Measurements from ENCODE around the gene SDK1. TPM values are rescaled to one million over a fixed set of nuclear protein-coding genes. Genes with fewer than 3 reads are reported as not detected.
A peak's percentile ranks its signal among the peaks of the same experiment; 100 is the strongest.
"Not testable (repeated sequence)": the region's sequence is repeated elsewhere in the genome, so short reads cannot be mapped to it uniquely, and the experiment has no call there.

SDK1 gene
- total RNA-seq, 1 donor from 2014 or later = 10.4 TPM

GRCh38 chr7:3931843-3932242, 630.8 kb downstream of the SDK1 start:
- DNase-seq (no peak), ATAC-seq (no peak)
- intact Hi-C loops (cut with DNase I) = no loop called here
- TF ChIP-seq, protein P1, sequence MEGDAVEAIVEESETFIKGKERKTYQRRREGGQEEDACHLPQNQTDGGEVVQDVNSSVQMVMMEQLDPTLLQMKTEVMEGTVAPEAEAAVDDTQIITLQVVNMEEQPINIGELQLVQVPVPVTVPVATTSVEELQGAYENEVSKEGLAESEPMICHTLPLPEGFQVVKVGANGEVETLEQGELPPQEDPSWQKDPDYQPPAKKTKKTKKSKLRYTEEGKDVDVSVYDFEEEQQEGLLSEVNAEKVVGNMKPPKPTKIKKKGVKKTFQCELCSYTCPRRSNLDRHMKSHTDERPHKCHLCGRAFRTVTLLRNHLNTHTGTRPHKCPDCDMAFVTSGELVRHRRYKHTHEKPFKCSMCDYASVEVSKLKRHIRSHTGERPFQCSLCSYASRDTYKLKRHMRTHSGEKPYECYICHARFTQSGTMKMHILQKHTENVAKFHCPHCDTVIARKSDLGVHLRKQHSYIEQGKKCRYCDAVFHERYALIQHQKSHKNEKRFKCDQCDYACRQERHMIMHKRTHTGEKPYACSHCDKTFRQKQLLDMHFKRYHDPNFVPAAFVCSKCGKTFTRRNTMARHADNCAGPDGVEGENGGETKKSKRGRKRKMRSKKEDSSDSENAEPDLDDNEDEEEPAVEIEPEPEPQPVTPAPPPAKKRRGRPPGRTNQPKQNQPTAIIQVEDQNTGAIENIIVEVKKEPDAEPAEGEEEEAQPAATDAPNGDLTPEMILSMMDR (IDR thresholded peaks at IDR 0.05) = no peak
- Histone ChIP-seq H3K9me3 (no peaks in the 10 kb centered on the region), H3K27ac (no peak overlapping the region), H3K36me3 (no peaks in the 10 kb centered on the region), H3K27me3 (no peaks in the 10 kb centered on the region), H3K4me1 (no peaks in the 10 kb centered on the region), H3K4me3 (no peak overlapping the region)

- Histone ChIP-seq H3K9me3 (no peaks in the 10 kb centered on the region), H3K4me3 (no peak overlapping the region), H3K36me3 (no peaks in the 10 kb centered on the region), H3K4me1 (no peaks in the 10 kb centered on the region), H3K27me3 (no peaks in the 10 kb centered on the region), H3K27ac (no peak overlapping the region)
- DNase-seq (no peak), ATAC-seq (no peak)
- intact Hi-C loops (cut with DNase I) = no loop called here
- TF ChIP-seq, protein P1 (IDR thresholded peaks at IDR 0.05) = no peak
These were observed 636.1 kb downstream of the SDK1 start for GRCh38 chr7:3937146-3937545.

DNA sequence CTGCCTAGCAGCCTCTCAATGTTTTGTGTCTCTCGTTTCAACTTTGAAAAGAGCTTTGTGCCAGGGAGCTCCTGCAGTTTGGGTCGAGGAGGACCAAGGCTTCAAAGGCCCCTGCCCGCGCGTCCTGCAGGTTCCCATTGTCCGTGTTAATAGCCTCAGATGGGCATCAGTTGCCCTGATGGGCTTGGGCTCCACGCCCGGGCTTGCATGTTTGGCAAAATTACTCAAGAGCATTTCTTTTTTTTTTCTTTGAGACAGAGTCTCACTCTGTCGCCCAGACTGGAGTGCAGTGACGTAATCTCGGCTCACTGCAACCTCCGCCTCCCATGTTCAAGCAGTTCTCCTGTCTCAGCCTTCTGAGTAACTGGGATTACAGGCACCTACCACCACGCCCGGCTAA, 636.6 kb downstream of the SDK1 start:
- H3K27me3 ChIP-seq = no peaks in the 10 kb centered on the region
- no peaks in the 10 kb centered on the region for H3K36me3 ChIP-seq
- TF ChIP-seq, protein P1 (IDR thresholded peaks at IDR 0.05) = no peak
- no peak overlapping the region for H3K27ac ChIP-seq
- no peak for ATAC-seq
- no peak overlapping the region for H3K4me3 ChIP-seq
- no peaks in the 10 kb centered on the region for H3K9me3 ChIP-seq
- DNase-seq = no peak
- intact Hi-C loops (cut with DNase I) = no loop called here
- H3K4me1 ChIP-seq = no peaks in the 10 kb centered on the region

DNA sequence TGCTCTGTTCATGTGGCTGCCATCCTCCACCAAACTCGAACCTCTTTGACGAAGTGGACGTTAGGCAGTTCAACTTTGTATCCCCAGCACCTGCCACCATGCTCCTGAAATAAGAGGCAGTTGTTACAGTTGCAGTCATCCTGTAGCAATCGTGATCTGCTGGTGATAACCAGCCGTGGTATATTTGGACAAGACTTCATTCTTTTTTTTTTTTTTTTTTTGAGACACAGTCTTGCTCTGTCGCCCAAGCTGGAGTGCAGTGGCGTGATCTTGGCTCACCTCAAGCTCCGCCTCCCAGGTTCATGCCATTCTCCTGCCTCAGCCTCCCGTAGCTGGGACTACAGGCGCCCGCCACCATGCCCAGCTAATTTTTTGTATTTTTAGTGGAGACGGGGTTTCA, 640.7 kb downstream of the SDK1 start:
- H3K4me1 ChIP-seq; H3K27ac ChIP-seq; ATAC-seq; H3K36me3 ChIP-seq; DNase-seq; H3K27me3 ChIP-seq; H3K4me3 ChIP-seq; H3K9me3 ChIP-seq; intact Hi-C loops (cut with DNase I): not testable (repeated sequence)

DNA sequence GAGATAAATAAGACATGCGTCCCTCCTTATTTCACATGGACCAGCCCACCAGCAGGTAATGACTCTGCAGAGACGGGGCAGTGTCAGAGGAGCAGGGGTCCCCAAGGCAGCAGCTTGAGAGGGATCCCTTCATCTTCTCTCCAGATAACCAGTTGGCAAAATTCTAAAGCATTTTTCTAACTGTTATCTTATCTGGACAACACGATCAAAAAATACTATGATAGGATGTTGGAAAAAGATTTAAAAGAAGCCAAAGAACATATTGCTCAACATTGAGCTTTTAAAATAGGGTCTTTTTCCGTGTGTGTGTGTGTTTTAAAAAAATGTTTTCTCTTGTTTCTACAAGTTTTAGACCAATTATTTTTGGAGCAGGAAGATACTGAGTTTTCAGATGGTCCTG, 641.2 kb downstream of the SDK1 start:
- ATAC-seq (no peak), DNase-seq (no peak)
- Histone ChIP-seq H3K4me3 (no peak overlapping the region), H3K4me1 (peaks cover 9% of the 10 kb centered on the region), H3K9me3 (no peaks in the 10 kb centered on the region), H3K27ac (peak overlapping the region; percentile 37), H3K36me3 (no peaks in the 10 kb centered on the region), H3K27me3 (no peaks in the 10 kb centered on the region)
- TF ChIP-seq, protein P1 (IDR thresholded peaks at IDR 0.05) = no peak
- intact Hi-C loops (cut with DNase I) = no loop called here

GRCh38 chr7:3942816-3943745, 642.0 kb downstream of the SDK1 start:
- TF ChIP-seq, protein P1 (IDR thresholded peaks at IDR 0.05) = no peak
- H3K27me3 ChIP-seq = no peaks in the 10 kb centered on the region
- H3K9me3 ChIP-seq = no peaks in the 10 kb centered on the region
- no peaks in the 10 kb centered on the region for H3K36me3 ChIP-seq
- ATAC-seq = peak; percentile 52
- H3K27ac ChIP-seq = peak overlapping the region; percentile 42
- intact Hi-C loops (cut with DNase I) = no loop called here
- no peak overlapping the region for H3K4me3 ChIP-seq
- peaks cover 9% of the 10 kb centered on the region for H3K4me1 ChIP-seq
- no peak for DNase-seq

Measured in upper lobe of right lung (tissue), 1 donor.